AG09309 (cell line): ENCODE results near the gene CRYBA2.

Experiments used
- DNase-seq: peaks from one replicate; pipeline ENCODE4 v3.0.0-alpha.2; 2010; ENCODE audit warnings: low read depth
- H3K4me3 ChIP-seq: 2 replicates; pipeline ENCODE4 v1.5.1; 2011; ENCODE audit warnings: mild to moderate bottlenecking, low read depth, low read length, moderate library complexity; ENCODE audit not compliant: control insufficient read depth
- TF ChIP-seq, protein P1 (sequence below): IDR thresholded peaks from 2 replicates; pipeline ENCODE4 v1.5.1; 2011; ENCODE audit warnings: mild to moderate bottlenecking, low read depth, low read length, inconsistent platforms; ENCODE audit not compliant: insufficient read depth, control insufficient read depth; ENCODE audit errors: missing control alignments

CRYBA2 gene

DNA sequence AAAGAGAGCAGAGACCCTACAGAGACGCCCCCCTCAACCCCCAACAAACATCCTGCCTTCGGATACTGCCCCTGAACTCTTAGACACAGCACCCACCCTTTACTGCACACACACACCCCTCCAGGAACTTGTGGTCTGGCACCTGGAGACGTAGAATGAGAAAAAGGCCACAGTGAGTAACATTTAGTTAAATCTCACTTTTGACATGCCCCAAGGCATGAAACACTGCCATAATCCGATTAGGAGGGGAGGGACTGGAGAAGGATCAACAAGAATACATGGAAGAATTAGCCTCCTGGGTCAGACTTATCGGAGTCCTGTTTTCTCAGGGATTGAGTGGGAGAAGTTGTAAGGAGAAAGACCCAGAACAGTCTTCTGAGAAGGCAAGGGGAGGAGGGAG is 29.6 kb downstream of the CRYBA2 start:
- H3K4me3 ChIP-seq: no peak overlapping the region

DNA sequence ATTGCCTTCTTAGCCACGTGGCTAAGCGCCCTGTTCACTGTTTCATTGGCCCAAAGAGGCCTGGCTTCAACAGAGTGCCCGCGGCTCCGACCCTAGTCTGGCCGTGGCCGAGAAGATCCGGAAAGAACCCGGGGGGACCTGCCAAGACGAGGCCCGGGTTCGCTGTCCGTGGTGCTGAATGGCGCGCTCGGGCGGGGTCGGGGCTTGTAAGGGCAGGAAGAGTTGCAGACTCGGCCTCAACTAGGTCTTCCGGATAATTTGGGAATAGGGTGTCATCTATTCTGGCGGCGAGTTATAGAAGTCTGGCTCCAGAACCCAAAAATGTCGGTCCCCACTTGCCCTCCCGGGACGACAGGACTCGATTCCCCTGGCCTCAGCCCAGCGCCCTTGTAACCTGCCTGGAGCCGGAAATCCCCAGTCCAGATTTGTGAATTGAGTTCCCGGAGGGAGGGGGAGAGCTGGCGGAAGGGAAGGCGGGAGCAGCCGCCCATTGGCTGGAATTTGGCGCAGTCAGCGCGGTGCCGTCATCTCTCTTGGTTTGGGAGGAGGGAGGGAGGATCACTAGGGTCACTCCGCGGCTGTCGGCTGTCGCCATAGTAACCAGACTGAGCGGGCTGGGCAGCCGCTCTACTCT is 30.2 kb downstream of the CRYBA2 start:
- no peak for DNase-seq
- TF ChIP-seq, protein P1, sequence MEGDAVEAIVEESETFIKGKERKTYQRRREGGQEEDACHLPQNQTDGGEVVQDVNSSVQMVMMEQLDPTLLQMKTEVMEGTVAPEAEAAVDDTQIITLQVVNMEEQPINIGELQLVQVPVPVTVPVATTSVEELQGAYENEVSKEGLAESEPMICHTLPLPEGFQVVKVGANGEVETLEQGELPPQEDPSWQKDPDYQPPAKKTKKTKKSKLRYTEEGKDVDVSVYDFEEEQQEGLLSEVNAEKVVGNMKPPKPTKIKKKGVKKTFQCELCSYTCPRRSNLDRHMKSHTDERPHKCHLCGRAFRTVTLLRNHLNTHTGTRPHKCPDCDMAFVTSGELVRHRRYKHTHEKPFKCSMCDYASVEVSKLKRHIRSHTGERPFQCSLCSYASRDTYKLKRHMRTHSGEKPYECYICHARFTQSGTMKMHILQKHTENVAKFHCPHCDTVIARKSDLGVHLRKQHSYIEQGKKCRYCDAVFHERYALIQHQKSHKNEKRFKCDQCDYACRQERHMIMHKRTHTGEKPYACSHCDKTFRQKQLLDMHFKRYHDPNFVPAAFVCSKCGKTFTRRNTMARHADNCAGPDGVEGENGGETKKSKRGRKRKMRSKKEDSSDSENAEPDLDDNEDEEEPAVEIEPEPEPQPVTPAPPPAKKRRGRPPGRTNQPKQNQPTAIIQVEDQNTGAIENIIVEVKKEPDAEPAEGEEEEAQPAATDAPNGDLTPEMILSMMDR: no peak
- no peak overlapping the region for H3K4me3 ChIP-seq

More for the DNA sequence above, 29.6 kb downstream of the CRYBA2 start:
- no peak for DNase-seq
- TF ChIP-seq, protein P1: no peak

DNA sequence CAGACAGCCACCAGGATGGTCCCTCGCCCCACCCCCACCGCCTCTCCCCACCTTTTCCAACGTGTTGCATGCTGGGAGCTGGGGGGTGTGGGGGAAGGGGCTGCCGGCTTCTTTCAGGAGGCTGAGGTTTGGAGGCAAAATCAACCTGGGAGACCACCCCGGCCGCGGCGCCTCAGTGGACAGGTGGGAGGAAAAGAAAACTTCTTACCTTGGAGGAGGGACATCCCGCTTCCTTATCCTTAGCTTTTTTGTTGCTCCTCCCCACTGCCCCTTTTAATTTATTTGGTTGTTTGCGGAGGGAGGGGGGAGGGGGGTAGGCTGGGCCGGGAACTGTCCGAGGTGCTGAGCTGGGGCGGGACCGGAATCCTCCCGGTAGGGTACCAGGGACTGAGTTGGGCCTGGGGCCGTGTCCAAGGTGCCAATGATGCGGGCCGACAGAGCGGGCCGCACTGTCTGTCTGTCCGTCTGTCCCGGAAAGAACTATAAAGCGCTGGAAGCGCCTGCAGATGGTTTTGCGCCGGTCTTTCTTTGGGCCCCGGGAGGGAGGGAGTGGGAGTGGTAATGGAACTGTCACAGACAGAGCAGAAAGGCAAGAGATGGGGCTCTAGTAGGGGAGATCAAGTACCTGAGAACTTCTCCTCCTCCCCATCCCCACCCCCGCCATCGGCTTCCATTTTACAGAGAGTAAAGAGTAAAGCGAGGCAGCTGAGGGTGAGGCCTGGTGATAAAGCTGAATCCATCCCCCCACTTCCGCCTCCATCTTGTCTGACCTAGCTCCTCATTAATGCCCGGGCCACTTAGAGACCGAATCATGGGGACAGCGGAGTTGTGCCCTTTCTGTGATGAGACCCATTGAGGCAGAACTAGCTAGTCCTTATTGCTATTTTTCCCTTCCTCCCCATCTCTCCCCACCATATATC is 31.3 kb downstream of the CRYBA2 start:
- TF ChIP-seq, protein P1: no peak
- H3K4me3 ChIP-seq: no peak overlapping the region
- DNase-seq: no peak

DNA sequence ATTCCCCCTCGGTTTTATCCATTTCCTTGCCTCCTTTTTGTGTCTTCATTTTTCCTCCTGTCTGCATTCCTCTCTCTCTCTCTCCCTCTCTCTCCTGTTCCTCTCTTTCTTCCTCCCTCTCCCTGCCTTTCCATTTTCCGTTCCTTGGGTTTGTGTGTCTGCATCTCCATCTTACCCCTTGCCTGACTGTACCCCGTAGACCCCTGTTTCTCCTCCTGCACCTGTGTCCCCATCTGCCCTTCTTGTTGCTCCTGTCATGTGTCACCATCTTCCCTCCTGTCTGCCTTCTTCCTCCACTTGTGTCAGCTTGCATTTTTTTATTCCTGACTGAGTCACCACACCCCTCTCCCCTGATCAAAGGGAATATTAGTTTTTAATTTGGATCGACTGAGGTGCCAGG is 32.0 kb downstream of the CRYBA2 start:
- H3K4me3 ChIP-seq: no peak overlapping the region
- DNase-seq: no peak
- TF ChIP-seq, protein P1: no peak

DNA sequence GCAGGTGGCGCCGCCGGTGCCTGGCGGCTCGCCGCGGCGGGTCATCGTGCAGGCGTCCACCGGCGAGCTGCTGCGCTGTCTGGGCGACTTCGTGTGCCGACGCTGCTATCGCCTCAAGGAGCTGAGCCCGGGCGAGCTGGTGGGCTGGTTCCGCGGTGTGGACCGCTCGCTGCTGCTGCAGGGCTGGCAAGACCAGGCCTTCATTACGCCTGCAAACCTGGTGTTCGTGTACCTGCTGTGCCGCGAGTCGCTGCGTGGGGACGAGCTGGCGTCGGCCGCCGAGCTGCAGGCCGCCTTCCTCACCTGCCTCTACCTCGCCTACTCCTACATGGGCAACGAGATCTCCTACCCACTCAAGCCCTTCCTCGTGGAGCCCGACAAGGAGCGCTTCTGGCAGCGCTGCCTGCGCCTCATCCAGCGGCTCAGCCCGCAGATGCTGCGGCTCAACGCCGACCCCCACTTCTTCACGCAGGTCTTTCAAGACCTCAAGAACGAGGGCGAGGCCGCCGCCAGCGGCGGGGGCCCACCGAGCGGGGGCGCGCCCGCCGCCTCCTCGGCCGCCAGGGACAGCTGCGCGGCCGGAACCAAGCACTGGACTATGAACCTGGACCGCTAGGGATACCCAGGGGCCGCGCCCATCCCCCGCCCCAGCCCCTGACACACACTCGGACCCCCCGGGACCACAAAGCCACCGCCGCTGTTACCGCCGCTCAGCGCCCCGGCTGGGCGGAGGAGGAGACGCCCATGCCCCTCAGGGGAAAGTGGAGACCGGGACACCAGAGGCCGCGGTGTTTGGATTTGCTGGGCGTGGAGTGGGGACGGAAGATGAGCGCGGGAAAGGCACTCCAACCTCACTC is 32.7 kb downstream of the CRYBA2 start:
- DNase-seq: no peak
- TF ChIP-seq, protein P1: no peak
- no peak overlapping the region for H3K4me3 ChIP-seq

DNA sequence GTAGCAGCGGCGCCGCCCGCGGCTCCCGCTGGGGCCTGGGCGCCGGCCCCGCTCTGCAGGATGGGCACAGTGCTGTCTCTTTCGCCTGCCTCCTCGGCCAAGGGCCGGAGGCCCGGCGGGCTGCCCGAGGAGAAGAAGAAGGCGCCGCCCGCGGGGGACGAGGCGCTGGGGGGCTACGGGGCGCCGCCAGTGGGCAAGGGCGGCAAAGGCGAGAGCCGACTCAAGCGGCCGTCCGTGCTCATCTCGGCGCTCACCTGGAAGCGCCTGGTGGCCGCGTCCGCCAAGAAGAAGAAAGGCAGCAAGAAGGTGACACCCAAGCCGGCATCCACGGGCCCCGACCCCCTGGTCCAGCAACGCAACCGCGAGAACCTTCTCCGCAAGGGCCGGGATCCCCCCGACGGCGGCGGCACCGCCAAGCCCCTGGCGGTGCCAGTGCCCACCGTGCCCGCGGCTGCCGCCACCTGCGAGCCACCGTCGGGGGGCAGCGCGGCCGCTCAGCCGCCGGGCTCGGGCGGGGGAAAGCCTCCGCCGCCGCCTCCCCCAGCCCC is 33.4 kb downstream of the CRYBA2 start:
- no peak for DNase-seq
- TF ChIP-seq, protein P1: no peak
- no peak overlapping the region for H3K4me3 ChIP-seq
